ENCODE data around the gene OR7C2. TPM values are rescaled to one million over a fixed set of nuclear protein-coding genes. Genes with fewer than 3 reads are reported as not detected.

The OR7C2 gene
- total RNA-seq, 1 experiment from 2014 or later: not detected

DNA sequence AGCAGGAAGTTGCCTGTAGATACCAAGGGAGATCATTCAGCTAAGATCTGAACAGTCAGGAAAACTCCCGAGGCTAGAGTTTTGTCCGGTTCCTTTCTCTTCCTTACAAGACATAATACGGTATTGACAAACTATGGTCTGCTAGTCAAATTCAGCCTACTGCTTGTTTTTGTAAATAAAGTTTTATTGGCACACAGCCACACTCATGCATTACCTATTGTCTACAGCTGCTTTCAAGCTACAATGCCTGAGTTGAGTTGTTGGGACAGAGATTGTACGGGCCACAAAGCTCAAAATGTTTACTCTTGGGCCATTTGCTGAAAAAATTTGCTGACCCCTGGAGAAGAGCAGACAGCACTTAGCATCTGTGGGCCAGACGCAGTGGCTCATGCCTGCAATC, 35.8 kb downstream of the OR7C2 start:
- intact Hi-C loops (cut with micrococcal nuclease): no loop called here
- no peaks in the 10 kb centered on the region for H3K4me1 ChIP-seq (ENCODE audit: control insufficient read depth in 1 of 2, insufficient read depth in 2 of 2, low read length in 2 of 2)
- no TSS peak for BruUV-seq (replicated peaks)
- ATAC-seq (no peak), DNase-seq (ENCODE audit: low read depth, low spot score) (no peak)
- H3K79me2 ChIP-seq (ENCODE audit: insufficient read depth, low read length): no peaks in the 10 kb centered on the region
- H4K20me1 ChIP-seq (ENCODE audit: insufficient read depth): no peaks in the 10 kb centered on the region
- H3K4me3 ChIP-seq (replicated peaks in 1 of 2; ENCODE audit: low read depth in 1 of 2, low read length in 2 of 2): no peak overlapping the region
- no peaks in the 10 kb centered on the region for H3K36me3 ChIP-seq (ENCODE audit: control insufficient read depth in 1 of 2, insufficient read depth in 2 of 2, low read length in 2 of 2)
- CTCF ChIA-PET: no interaction called here
- POLR2A ChIA-PET: no interaction called here
- no peaks in the 10 kb centered on the region for H3K9me3 ChIP-seq (ENCODE audit: control insufficient read depth in 1 of 2, insufficient read depth in 1 of 2, low read depth in 1 of 2, low read length in 2 of 2)
- no peak overlapping the region for H3K9ac ChIP-seq (ENCODE audit: low read length)
- H2AFZ ChIP-seq (ENCODE audit: low read depth, low read length, poor library complexity, severe bottlenecking): no peak overlapping the region
- H3K27me3 ChIP-seq (ENCODE audit: insufficient read depth, low read length): peaks cover 25% of the 10 kb centered on the region
- H3K27ac ChIP-seq (ENCODE audit: low read depth, low read length): no peak overlapping the region
- RAD21 ChIA-PET (ENCODE audit: low non-redundant PET in 1 of 2, low total read pairs in 2 of 2, uncharacterized antibody in 2 of 2, unreplicated experiment in 2 of 2): no interaction called here
- no peaks in the 10 kb centered on the region for H3K9me2 ChIP-seq (ENCODE audit: insufficient read depth)
- TF ChIP-seq CBX3 (IDR thresholded peaks at IDR 0.05; ENCODE audit: low read depth): no peak
- TF ChIP-seq EGR1 (IDR thresholded peaks at IDR 0.05; ENCODE audit: low read depth): no peak
- no peak for TF ChIP-seq ZFX (IDR thresholded peaks at IDR 0.05)
- no peak for TF ChIP-seq POLR2AphosphoS5 (IDR thresholded peaks at IDR 0.05; ENCODE audit: low read depth, low read length)
- TF ChIP-seq, protein P1, sequence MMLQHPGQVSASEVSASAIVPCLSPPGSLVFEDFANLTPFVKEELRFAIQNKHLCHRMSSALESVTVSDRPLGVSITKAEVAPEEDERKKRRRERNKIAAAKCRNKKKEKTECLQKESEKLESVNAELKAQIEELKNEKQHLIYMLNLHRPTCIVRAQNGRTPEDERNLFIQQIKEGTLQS (IDR thresholded peaks at IDR 0.05): no peak
- TF ChIP-seq FOSL1 (IDR thresholded peaks at IDR 0.05; ENCODE audit: low read depth): no peak
- TF ChIP-seq SP1 (IDR thresholded peaks at IDR 0.05; ENCODE audit: low read depth): no peak
- no peak for TF ChIP-seq SIN3A (IDR thresholded peaks at IDR 0.05; ENCODE audit: low read depth)
- no peak for TF ChIP-seq JUND (IDR thresholded peaks at IDR 0.05)
- no peak for TF ChIP-seq YY1 (IDR thresholded peaks at IDR 0.05; ENCODE audit: extremely low read depth, insufficient replicate concordance, low read depth, low read length)
- TF ChIP-seq, protein P2, sequence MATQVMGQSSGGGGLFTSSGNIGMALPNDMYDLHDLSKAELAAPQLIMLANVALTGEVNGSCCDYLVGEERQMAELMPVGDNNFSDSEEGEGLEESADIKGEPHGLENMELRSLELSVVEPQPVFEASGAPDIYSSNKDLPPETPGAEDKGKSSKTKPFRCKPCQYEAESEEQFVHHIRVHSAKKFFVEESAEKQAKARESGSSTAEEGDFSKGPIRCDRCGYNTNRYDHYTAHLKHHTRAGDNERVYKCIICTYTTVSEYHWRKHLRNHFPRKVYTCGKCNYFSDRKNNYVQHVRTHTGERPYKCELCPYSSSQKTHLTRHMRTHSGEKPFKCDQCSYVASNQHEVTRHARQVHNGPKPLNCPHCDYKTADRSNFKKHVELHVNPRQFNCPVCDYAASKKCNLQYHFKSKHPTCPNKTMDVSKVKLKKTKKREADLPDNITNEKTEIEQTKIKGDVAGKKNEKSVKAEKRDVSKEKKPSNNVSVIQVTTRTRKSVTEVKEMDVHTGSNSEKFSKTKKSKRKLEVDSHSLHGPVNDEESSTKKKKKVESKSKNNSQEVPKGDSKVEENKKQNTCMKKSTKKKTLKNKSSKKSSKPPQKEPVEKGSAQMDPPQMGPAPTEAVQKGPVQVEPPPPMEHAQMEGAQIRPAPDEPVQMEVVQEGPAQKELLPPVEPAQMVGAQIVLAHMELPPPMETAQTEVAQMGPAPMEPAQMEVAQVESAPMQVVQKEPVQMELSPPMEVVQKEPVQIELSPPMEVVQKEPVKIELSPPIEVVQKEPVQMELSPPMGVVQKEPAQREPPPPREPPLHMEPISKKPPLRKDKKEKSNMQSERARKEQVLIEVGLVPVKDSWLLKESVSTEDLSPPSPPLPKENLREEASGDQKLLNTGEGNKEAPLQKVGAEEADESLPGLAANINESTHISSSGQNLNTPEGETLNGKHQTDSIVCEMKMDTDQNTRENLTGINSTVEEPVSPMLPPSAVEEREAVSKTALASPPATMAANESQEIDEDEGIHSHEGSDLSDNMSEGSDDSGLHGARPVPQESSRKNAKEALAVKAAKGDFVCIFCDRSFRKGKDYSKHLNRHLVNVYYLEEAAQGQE (IDR thresholded peaks at IDR 0.05; ENCODE audit: low read depth): no peak
- no peak overlapping the region for H3K4me2 ChIP-seq (ENCODE audit: low read length)
